HG03159 (cell line): ENCODE data around the gene RANBP3.
"Not testable (repeated sequence)": the region's sequence is repeated elsewhere in the genome, so short reads cannot be mapped to it uniquely, and the experiment has no call there.

Source experiments
- ATAC-seq: cut with Tn5 transposase; IDR thresholded peaks from one replicate; pipeline ENCODE4 v1.9.1; 2021; ENCODE audit warnings: mild to moderate bottlenecking, moderate library complexity; ENCODE audit not compliant: unreplicated experiment

RANBP3 gene

DNA sequence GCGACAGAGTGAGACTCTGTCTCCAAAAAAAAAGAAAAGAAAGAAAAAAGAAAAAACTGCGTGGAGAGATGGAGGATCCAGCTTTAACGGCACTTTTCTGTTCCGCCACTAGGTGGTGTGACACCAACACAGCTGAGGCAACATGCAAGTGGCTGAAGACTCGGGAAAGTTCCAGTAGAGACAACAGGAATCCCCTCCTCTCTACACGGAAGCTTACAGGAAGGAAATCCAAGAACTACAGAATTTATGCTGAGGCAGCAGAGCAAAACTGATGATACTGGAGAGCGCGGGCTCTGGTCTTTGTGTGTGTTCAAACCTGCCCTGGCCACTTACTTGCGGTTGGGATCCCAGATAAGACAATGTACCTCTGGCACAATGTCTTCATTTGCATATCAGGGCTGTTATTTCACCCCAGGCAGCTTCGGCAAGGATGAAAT, 9.9 kb downstream of the RANBP3 start:
- ATAC-seq = no peak

GRCh38 chr19:5967571-5967970, 10.4 kb downstream of the RANBP3 start:
- ATAC-seq = no peak

- no peak for ATAC-seq
Observed at GRCh38 chr19:5966941-5967340, 11.0 kb downstream of the RANBP3 start.

DNA sequence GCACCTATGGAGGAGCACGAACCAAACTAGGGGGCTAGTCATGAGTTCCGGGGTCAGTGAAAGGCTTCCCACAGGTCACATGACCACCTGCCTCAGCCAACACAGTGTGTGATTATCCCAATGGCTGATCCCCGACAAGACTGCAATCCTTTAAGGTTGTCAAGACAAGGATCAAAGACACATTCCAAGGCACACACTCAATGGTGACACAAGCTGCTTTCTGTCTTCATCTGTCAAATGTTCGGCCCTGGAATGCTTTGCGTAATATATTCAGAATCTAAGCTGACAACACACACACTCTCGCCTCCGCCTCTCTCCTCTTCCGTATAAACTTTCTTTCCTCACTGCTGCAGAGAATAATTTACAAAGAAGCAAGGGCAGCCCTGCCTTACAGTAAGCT, 11.7 kb downstream of the RANBP3 start:
- ATAC-seq = no peak

DNA sequence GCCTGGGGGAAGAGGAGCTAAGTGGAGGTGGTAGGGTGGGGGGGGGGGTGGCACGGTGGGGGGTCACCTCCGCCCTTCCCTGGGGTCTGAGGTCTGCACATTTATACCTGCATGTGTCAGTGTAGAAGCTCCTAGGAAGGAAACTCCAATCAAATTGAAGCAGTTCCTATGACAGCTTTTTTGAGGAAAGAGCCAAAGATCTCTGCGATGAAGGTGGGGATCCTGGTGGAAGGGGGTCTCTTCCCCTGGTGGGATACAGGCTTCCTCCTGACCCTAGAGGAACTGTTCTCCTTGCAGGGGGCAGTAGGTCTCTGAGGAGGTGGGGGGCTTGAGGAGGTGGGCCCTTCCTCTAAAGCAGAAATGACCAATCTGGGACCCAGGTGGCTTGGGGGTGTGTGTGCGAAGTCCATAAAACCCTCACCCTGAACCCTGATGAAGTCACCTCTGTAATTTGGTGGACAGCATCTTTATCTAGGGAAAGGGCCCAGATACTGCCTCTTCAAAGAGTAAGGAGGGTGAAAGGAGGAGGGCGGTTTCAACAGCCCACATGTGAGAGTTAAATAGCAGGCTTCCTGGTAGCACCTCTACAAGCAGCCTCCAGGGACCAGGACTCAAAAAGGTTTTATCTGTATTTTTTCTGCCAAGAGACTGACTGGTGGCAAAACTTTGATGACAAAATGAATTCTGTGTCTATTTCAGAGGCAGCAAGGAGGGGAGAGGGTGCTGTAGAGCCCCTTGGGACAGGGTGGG, 12.9 kb downstream of the RANBP3 start:
- ATAC-seq = no peak

DNA sequence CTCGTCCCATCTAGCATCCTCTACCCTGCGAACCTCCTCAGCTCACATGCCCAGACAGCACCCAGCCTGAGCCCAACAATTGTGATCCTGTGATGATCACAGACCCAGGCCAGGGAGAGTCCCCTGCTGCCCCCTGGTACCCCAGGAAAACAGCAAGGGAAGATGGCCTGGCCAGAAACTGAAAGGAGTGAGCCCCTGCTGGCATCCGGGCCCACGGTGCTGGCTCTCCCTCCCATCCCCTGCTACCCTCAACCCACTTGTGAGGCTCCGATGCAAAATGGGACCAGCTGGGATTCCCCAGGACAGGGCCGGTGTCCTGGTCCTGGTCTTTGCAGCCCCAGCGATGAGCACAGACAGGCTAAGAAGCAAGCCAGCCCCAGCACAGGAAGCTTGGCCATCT, 14.1 kb downstream of the RANBP3 start:
- ATAC-seq = no peak

DNA sequence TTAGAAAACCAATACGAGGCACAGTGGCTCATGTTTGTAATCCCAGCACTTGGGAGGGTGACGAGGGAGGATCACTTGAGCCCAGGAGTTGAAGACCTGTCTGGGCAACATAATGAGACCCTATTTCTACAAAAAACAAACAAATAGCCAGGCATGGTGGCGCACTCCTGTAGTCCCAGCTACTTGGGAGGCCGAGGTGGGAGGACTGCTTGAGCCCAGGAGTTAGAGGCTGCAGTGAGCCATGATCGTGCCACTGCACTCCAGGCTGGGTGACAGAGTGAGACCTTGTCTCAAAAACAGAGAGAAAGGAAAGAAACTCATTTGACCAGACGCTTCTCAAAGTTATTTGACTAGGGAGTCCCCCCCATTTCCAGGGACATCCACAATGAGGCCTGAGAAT, 14.7 kb downstream of the RANBP3 start:
- not testable (repeated sequence) for ATAC-seq

DNA sequence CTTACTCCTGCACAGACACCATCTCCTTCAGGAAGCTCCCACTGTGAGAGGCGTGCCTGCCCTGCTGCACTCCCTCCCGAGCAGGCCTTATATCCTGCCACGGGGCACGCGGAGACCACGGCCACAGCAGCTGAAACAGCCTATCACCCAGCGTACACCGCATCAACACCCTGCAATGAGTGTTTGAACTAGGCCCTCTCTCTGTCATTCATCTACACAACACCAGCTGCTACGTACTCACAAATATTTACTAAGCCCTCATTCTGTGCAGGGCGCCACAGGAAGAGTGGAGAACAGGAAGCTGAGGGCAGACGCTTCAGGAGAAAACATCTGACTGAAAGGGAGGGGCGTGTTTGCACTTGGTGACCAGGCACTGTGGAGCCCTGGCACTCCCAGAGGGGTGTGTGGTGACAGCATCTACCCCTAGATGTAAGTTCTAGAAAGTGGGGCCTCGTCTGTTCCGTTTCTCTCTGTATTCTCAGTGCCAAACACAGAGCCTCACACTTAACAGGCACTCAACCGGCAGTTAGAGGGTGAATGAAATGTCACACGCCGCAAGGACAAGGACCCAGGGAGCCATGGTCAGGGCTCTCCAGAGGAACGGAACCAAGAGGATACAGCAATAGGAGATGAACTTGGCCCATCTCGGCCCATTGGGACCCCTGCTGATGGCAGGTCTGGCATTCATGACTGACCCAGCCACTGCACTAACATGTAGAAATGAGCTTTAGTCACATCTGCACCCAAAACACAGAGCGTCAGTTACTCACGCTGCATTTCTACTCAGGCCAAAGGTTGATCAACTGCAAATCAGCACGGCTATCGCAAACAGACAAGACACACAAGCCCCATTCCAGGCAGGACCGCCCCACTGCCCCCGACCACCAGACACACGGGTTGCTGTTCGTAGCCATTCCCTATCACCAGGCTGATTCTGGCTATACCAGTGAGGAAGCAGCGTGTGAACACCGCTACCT, 15.7 kb downstream of the RANBP3 start:
- ATAC-seq = no peak

GRCh38 chr19:5961641-5961968, 16.3 kb downstream of the RANBP3 start:
- not testable (repeated sequence) for ATAC-seq

- no peak for ATAC-seq
Observed at GRCh38 chr19:5960005-5961001, 17.6 kb downstream of the RANBP3 start.

GRCh38 chr19:5959260-5960004, 18.5 kb downstream of the RANBP3 start:
- no peak for ATAC-seq

DNA sequence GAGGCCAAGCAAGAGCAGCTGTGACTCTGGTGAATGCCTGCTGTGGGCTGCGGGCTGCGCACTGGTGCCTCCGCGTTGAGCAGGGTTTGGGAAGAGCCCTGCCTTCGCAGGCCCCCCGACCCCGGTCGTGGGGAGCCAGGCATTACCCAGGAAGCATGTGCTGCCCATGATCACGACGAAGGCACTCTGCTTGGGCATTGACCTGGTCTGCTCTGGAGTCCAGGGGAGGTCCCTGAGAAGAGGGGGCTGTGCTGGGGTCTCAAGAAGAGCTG, 19.2 kb downstream of the RANBP3 start:
- no peak for ATAC-seq

- ATAC-seq = no peak
Observed at GRCh38 chr19:5958074-5958850, 19.7 kb downstream of the RANBP3 start.

GRCh38 chr19:5957170-5957569, 20.8 kb downstream of the RANBP3 start:
- no peak for ATAC-seq

DNA sequence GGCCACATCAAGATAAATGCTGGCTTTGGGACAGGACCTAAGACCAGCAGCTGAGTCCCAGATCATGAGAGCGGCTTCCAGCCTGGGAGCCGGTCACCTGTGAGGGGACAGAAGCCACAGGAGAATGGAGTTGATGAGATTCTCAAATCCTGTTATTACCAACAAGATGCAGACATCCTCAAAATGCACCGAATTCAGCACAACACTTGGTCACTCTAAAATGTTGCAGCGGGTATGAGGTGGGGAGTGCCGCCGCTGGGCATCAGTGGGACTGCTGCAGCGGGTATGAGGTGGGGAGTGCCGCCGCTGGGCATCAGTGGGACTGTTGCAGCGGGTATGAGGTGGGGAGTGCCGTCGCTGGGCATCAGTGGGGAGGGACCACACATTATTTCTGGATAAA, 21.2 kb downstream of the RANBP3 start:
- ATAC-seq = no peak

DNA sequence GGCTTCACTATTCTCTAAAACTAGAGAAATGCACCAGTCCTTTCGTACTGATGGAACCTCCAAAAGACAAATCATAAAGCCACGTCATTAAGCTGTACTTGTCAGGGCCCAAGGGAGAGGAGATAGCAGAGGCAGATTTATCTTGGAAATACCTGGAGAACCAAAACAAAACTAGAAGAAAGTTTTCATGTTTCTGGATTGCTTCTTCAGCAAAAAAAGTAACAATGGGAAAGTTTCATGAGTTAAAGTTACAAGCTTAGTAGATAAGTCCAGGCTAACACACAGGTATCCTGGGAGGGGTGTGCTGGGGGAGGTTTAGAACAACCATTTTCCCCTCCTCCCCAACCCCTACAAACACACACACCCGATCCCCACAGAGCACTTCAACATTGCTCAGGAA, 21.6 kb downstream of the RANBP3 start:
- ATAC-seq = no peak

DNA sequence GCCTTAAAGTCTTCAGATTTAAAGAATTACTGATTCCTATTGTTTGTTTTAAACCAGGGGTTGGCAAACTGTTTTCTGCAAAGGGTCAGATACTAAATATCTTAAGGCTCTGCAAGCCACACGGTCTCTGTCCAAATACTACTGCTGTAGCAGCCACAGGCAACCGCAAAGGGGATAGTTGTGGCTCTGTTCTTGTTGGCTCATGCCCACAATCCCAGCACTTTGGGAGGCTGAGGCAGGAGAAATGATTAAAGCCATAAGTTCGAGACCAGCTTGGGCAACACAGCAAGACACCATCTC, 22.4 kb downstream of the RANBP3 start:
- no peak for ATAC-seq

DNA sequence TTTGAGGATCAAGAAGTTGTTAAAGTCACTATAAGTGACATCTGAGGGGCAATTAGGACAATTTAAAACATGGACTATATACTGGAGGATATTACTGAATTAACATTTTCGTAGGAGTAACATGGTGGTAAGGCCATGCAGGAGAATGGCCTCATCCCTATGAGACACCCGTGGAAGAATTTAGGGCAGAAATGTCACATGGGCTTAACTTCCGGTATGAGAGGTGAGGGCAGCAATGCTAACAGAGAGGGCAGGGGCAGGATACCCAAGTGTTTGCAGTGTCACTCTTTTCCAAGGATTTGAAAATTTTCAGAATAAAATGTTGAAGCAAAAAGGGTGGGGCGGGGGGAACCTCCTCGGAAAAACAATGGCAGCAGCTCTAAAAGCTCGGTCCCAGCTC, 23.6 kb downstream of the RANBP3 start:
- ATAC-seq = no peak

GRCh38 chr19:5953680-5954213, 24.2 kb downstream of the RANBP3 start:
- ATAC-seq = no peak
